ENCODE results near the gene ZNF214.
"Not testable (repeated sequence)": the region's sequence is repeated elsewhere in the genome, so short reads cannot be mapped to it uniquely, and the experiment has no call there.

Gene ZNF214

DNA sequence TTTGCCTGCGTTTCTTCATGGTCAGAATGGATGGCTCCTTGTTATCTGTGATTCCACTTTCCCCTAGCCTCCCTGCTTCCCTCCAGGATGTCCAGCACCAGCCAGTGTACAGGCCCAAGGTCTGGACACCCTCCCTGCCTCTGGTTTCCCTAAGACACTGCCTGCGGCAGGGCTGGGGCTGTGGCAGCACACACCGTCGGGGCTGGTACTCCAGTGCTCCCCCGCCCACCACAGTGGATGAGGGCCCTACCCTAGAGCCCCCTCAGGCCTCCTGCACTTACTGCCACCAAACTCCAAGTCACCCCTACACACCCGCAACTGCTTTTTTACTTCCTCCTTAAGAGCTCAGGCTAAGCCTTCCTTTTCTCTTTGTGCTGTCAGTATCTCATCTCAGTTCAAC, 28.9 kb downstream of the ZNF214 start:
- no peaks in the 10 kb centered on the region for H3K36me3 ChIP-seq (ENCODE audit: control insufficient read depth in 5 of 5, insufficient read depth in 5 of 5, low read length in 5 of 5)
- no peaks in the 10 kb centered on the region for H3K27me3 ChIP-seq (ENCODE audit: control insufficient read depth in 5 of 5, insufficient read depth in 4 of 5, low read length in 5 of 5)
- H3K9me3 ChIP-seq (ENCODE audit: control insufficient read depth in 5 of 5, low read length in 5 of 5): no peaks in the 10 kb centered on the region
- H3K4me1 ChIP-seq (ENCODE audit: control insufficient read depth in 5 of 5, insufficient read depth in 5 of 5, low read length in 5 of 5): no peaks in the 10 kb centered on the region
- H3K27ac ChIP-seq (ENCODE audit: low read depth, low read length): no peak overlapping the region
- no peak overlapping the region for H3K9ac ChIP-seq (ENCODE audit: low read length in 5 of 5)
- H3K4me3 ChIP-seq (ENCODE audit: low read depth in 1 of 5, low read length in 5 of 5): no peak overlapping the region

DNA sequence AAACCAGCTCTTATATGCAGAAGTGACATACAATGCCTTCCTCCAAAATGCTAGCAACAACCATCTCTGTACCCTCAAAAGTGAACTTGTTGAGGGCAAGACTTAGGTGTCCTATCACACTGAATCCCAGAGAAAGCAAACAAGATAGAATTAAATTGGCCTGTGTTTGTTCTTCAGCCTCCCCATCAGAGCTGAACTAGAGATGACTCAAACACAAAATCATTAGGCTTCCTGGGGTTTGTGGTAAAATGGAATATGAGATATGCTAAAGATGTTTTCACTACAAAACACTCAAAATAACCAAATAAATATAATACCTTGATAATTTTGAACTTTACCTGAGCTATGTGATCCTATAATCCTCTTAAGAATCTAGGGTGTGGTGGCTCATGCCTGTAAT, 31.6 kb downstream of the ZNF214 start:
- no peak overlapping the region for H3K9ac ChIP-seq (ENCODE audit: low read length in 5 of 5)
- no peaks in the 10 kb centered on the region for H3K27me3 ChIP-seq (ENCODE audit: control insufficient read depth in 5 of 5, insufficient read depth in 4 of 5, low read length in 5 of 5)
- H3K4me1 ChIP-seq (ENCODE audit: control insufficient read depth in 5 of 5, insufficient read depth in 5 of 5, low read length in 5 of 5): no peaks in the 10 kb centered on the region
- H3K4me3 ChIP-seq (ENCODE audit: low read depth in 1 of 5, low read length in 5 of 5): no peak overlapping the region
- H3K36me3 ChIP-seq (ENCODE audit: control insufficient read depth in 5 of 5, insufficient read depth in 5 of 5, low read length in 5 of 5): no peaks in the 10 kb centered on the region
- H3K27ac ChIP-seq (ENCODE audit: low read depth, low read length): no peak overlapping the region
- H3K9me3 ChIP-seq (ENCODE audit: control insufficient read depth in 5 of 5, low read length in 5 of 5): no peaks in the 10 kb centered on the region

DNA sequence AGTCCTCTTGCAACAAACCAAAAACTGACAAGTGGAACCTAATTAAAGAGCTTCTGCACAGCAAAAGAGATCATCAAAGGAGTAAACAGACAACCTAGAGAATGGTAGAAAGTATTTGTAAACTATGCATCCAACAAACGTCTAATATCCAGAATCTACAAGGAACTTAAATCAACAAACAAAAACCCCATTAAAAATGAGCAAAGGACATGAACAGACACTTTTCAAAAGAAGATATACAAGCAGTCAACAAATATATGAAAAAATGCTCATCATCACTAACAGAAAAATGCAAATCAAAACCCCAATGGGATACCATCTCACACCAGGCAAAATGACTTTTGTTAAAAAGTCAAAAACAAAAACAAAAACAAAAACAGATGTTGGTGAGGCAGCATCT, 33.7 kb downstream of the ZNF214 start:
- Histone ChIP-seq H3K9me3 (ENCODE audit: control insufficient read depth in 5 of 5, low read length in 5 of 5) (no peaks in the 10 kb centered on the region), H3K4me1 (ENCODE audit: control insufficient read depth in 5 of 5, insufficient read depth in 5 of 5, low read length in 5 of 5) (no peaks in the 10 kb centered on the region), H3K9ac (ENCODE audit: low read length in 5 of 5) (no peak overlapping the region), H3K27ac (ENCODE audit: low read depth, low read length) (no peak overlapping the region), H3K36me3 (ENCODE audit: control insufficient read depth in 5 of 5, insufficient read depth in 5 of 5, low read length in 5 of 5) (no peaks in the 10 kb centered on the region), H3K27me3 (ENCODE audit: control insufficient read depth in 5 of 5, insufficient read depth in 4 of 5, low read length in 5 of 5) (no peaks in the 10 kb centered on the region), H3K4me3 (ENCODE audit: low read depth in 1 of 5, low read length in 5 of 5) (no peak overlapping the region)

DNA sequence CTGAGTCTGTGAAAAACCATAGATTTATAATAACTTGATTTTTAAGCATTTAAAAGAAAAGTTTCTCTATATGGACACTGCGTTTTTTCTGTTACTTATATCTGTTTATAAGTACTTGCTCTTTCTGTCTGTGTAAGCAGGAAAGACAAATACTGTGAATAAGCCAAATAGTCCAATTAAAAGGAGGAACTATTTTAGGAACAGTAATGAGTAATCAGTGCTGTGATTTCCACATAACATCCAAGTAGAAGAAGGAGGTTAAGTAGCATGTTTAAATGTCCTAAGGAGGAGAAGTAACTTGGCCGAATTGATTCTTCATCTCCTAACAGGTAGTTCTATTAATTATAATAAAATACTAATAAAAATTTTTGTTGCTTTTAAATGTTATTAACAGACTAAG, 40.8 kb downstream of the ZNF214 start:
- no peaks in the 10 kb centered on the region for H3K27me3 ChIP-seq (ENCODE audit: control insufficient read depth in 5 of 5, insufficient read depth in 4 of 5, low read length in 5 of 5)
- no peaks in the 10 kb centered on the region for H3K4me1 ChIP-seq (ENCODE audit: control insufficient read depth in 5 of 5, insufficient read depth in 5 of 5, low read length in 5 of 5)
- H3K36me3 ChIP-seq (ENCODE audit: control insufficient read depth in 5 of 5, insufficient read depth in 5 of 5, low read length in 5 of 5): no peaks in the 10 kb centered on the region
- no peak overlapping the region for H3K4me3 ChIP-seq (ENCODE audit: low read depth in 1 of 5, low read length in 5 of 5)
- H3K9me3 ChIP-seq (ENCODE audit: control insufficient read depth in 5 of 5, low read length in 5 of 5): no peaks in the 10 kb centered on the region
- no peak overlapping the region for H3K9ac ChIP-seq (ENCODE audit: low read length in 5 of 5)
- H3K27ac ChIP-seq (ENCODE audit: low read depth, low read length): no peak overlapping the region

DNA sequence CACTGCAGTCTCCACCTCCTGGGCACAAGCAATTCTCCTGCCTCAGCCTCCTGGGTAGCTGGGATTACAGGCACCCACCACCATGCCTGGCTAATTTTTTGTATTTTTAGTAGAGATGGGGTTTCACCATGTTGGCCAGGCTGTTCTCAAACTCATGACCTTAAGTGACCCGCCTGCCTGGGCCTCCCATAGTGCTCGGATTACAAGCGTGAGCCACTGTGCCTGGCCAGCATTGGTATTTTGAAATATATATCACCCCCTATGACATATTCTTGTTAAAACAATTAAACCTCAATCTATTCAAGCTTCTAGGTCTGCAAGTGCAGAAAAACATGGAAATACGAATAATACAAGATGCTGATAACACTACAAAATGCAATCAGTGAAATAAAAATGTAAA, 50.3 kb downstream of the ZNF214 start:
- H3K9ac ChIP-seq (ENCODE audit: low read length in 5 of 5); H3K9me3 ChIP-seq (ENCODE audit: control insufficient read depth in 5 of 5, low read length in 5 of 5); H3K4me1 ChIP-seq (ENCODE audit: control insufficient read depth in 5 of 5, insufficient read depth in 5 of 5, low read length in 5 of 5); H3K4me3 ChIP-seq (ENCODE audit: low read depth in 1 of 5, low read length in 5 of 5); H3K27me3 ChIP-seq (ENCODE audit: control insufficient read depth in 5 of 5, insufficient read depth in 4 of 5, low read length in 5 of 5); H3K36me3 ChIP-seq (ENCODE audit: control insufficient read depth in 5 of 5, insufficient read depth in 5 of 5, low read length in 5 of 5); H3K27ac ChIP-seq (ENCODE audit: low read depth, low read length): not testable (repeated sequence)

DNA sequence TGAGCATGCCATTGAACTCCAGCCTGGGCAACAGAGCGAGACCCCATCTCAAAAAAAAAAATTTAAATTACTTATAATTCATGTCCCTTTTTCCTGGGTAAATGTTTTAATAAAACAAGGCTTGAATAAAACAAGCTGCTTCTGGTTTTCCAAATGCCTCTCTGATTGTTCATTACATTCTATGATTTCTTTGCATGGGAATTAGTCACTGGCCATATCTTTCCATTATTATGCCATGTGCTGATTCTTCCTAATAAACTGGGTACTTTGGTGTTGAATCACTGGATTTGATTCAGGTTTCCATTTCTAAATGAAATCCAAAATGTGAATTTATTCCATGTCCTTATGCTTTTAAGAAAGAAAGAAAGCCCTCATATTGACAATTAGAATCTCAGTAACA, 51.3 kb downstream of the ZNF214 start:
- peaks cover 0 to 3% (median 0%) of the 10 kb centered on the region in 5 donors for H3K9me3 ChIP-seq (ENCODE audit: control insufficient read depth in 5 of 5, low read length in 5 of 5)
- no peak overlapping the region for H3K27ac ChIP-seq (ENCODE audit: low read depth, low read length)
- no peaks in the 10 kb centered on the region for H3K36me3 ChIP-seq (ENCODE audit: control insufficient read depth in 5 of 5, insufficient read depth in 5 of 5, low read length in 5 of 5)
- H3K4me1 ChIP-seq (ENCODE audit: control insufficient read depth in 5 of 5, insufficient read depth in 5 of 5, low read length in 5 of 5): no peaks in the 10 kb centered on the region
- H3K9ac ChIP-seq (ENCODE audit: low read length in 5 of 5): no peak overlapping the region
- H3K4me3 ChIP-seq (ENCODE audit: low read depth in 1 of 5, low read length in 5 of 5): no peak overlapping the region
- H3K27me3 ChIP-seq (ENCODE audit: control insufficient read depth in 5 of 5, insufficient read depth in 4 of 5, low read length in 5 of 5): no peaks in the 10 kb centered on the region

DNA sequence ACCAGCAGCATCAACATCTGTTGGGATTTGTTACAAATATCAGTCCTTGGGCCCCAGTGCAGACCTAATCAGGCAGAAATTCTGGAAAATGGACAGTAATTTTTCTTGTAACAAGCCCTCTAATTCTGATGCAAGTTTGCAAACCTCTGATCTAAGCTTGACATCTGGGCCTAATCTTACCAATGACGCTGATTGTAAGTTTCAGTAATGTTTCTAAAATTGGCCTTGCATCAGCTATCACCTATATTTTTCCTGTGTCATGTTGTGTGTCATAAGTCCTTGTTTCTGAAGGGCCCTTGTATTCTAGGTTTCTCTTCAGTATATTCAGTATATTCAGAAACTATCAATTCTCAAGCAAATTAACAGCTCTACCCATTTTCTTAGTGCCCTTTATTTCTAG, 57.5 kb downstream of the ZNF214 start:
- Histone ChIP-seq H3K9me3 (ENCODE audit: control insufficient read depth in 5 of 5, low read length in 5 of 5) (no peaks in the 10 kb centered on the region), H3K27me3 (ENCODE audit: control insufficient read depth in 5 of 5, insufficient read depth in 4 of 5, low read length in 5 of 5) (no peaks in the 10 kb centered on the region), H3K4me3 (ENCODE audit: low read depth in 1 of 5, low read length in 5 of 5) (no peak overlapping the region), H3K4me1 (ENCODE audit: control insufficient read depth in 5 of 5, insufficient read depth in 5 of 5, low read length in 5 of 5) (no peaks in the 10 kb centered on the region), H3K27ac (ENCODE audit: low read depth, low read length) (no peak overlapping the region), H3K9ac (ENCODE audit: low read length in 5 of 5) (no peak overlapping the region), H3K36me3 (ENCODE audit: control insufficient read depth in 5 of 5, insufficient read depth in 5 of 5, low read length in 5 of 5) (no peaks in the 10 kb centered on the region)

DNA sequence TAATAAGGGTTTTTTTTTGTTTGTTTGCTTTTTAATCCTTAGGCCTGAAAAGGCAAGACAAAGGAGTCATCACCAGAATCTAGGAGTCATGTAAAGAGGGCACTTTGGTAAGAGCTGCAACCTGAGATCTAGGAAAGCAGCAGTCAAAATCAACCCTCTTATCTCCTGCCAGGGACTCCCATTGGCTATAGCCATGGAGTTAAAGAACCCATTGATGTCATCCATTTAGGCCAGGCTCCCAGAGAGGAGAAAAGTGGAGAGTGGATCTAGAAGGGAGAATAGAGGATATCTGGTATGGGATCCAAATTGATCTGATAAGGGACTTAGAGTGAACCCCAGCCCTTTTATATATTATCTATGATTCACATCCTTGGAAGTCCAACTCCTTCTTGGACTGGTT, 58.0 kb downstream of the ZNF214 start:
- no peaks in the 10 kb centered on the region for H3K4me1 ChIP-seq (ENCODE audit: control insufficient read depth in 5 of 5, insufficient read depth in 5 of 5, low read length in 5 of 5)
- no peaks in the 10 kb centered on the region for H3K36me3 ChIP-seq (ENCODE audit: control insufficient read depth in 5 of 5, insufficient read depth in 5 of 5, low read length in 5 of 5)
- no peak overlapping the region for H3K9ac ChIP-seq (ENCODE audit: low read length in 5 of 5)
- no peaks in the 10 kb centered on the region for H3K27me3 ChIP-seq (ENCODE audit: control insufficient read depth in 5 of 5, insufficient read depth in 4 of 5, low read length in 5 of 5)
- H3K9me3 ChIP-seq (ENCODE audit: control insufficient read depth in 5 of 5, low read length in 5 of 5): no peaks in the 10 kb centered on the region
- H3K4me3 ChIP-seq (ENCODE audit: low read depth in 1 of 5, low read length in 5 of 5): no peak overlapping the region
- H3K27ac ChIP-seq (ENCODE audit: low read depth, low read length): no peak overlapping the region

DNA sequence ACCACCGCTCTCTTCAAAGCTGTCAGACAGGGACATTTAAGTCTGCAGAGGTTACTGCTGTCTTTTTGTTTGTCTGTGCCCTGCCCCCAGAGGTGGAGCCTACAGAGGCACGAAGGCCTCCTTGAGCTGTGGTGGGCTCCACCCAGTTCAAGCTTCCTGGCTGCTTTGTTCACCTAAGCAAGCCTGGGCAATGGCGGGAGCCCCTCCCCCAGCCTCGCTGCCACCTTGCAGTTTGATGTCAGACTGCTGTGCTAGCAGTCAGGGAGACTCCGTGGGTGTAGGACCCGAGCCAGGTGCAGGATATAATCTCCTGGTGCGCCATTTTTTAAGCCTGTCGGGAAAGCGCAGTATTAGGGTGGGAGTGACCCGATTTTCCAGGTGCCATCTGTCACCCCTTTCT, 65.9 kb downstream of the ZNF214 start:
- not testable (repeated sequence) for H3K36me3 ChIP-seq (ENCODE audit: control insufficient read depth in 5 of 5, insufficient read depth in 5 of 5, low read length in 5 of 5); H3K27ac ChIP-seq (ENCODE audit: low read depth, low read length); H3K4me3 ChIP-seq (ENCODE audit: low read depth in 1 of 5, low read length in 5 of 5); H3K4me1 ChIP-seq (ENCODE audit: control insufficient read depth in 5 of 5, insufficient read depth in 5 of 5, low read length in 5 of 5); H3K27me3 ChIP-seq (ENCODE audit: control insufficient read depth in 5 of 5, insufficient read depth in 4 of 5, low read length in 5 of 5); H3K9ac ChIP-seq (ENCODE audit: low read length in 5 of 5); H3K9me3 ChIP-seq (ENCODE audit: control insufficient read depth in 5 of 5, low read length in 5 of 5)
